ENCODE data around the gene KRTAP10-1.
"Not testable (repeated sequence)": the region's sequence is repeated elsewhere in the genome, so short reads cannot be mapped to it uniquely, and the experiment has no call there.

The KRTAP10-1 gene

GRCh38 chr21:44539991-44540666 is at the start of gene KRTAP10-1:
Gene KRTAP10-1 (minus strand): TSS chr21:44540195. CDS start chr21:44540150, 45 bp downstream.
- DNase-seq = no peak

GRCh38 chr21:44589094-44589493 is 49.1 kb upstream of the KRTAP10-1 start:
- DNase-seq = no peak

GRCh38 chr21:44585892-44586291 is 45.9 kb upstream of the KRTAP10-1 start:
- no peak for DNase-seq

- no peak for DNase-seq
These were observed 43.8 kb upstream of the KRTAP10-1 start for GRCh38 chr21:44583800-44584147.

GRCh38 chr21:44583089-44583799 is 43.2 kb upstream of the KRTAP10-1 start:
- DNase-seq = no peak

GRCh38 chr21:44582055-44582454 is 42.1 kb upstream of the KRTAP10-1 start:
- DNase-seq = no peak

GRCh38 chr21:44581158-44581557 is 41.2 kb upstream of the KRTAP10-1 start:
- no peak for DNase-seq

- not testable (repeated sequence) for DNase-seq
These were observed 40.3 kb upstream of the KRTAP10-1 start, which contains the start of gene KRTAP10-5 for GRCh38 chr21:44580231-44580821. Gene KRTAP10-5 (minus strand): TSS chr21:44580604. CDS start chr21:44580578, 26 bp downstream.

- DNase-seq = no peak
These were observed 39.8 kb upstream of the KRTAP10-1 start for GRCh38 chr21:44579833-44580144.

GRCh38 chr21:44579056-44579832 is 39.2 kb upstream of the KRTAP10-1 start:
- DNase-seq = no peak

GRCh38 chr21:44578371-44579055 is 38.5 kb upstream of the KRTAP10-1 start:
- DNase-seq = no peak

GRCh38 chr21:44576025-44576420 is 36.0 kb upstream of the KRTAP10-1 start:
- no peak for DNase-seq

GRCh38 chr21:44575307-44576024 is 35.5 kb upstream of the KRTAP10-1 start:
- no peak for DNase-seq

GRCh38 chr21:44574457-44575306 is 34.7 kb upstream of the KRTAP10-1 start:
- DNase-seq = no peak

GRCh38 chr21:44573630-44574456 is 33.8 kb upstream of the KRTAP10-1 start, which contains the start of gene KRTAP10-4:
Gene KRTAP10-4 (plus strand): TSS chr21:44573729. CDS start chr21:44573759, 30 bp downstream.
- DNase-seq = not testable (repeated sequence)

GRCh38 chr21:44572959-44573583 is 33.1 kb upstream of the KRTAP10-1 start:
- no peak for DNase-seq

GRCh38 chr21:44571844-44572782 is 32.1 kb upstream of the KRTAP10-1 start:
- no peak for DNase-seq

- no peak for DNase-seq
These were observed 31.3 kb upstream of the KRTAP10-1 start for GRCh38 chr21:44571296-44571695.
